HEK293T (cell line): ENCODE data around the gene GOLGA8N.
"Not testable (repeated sequence)": the region's sequence is repeated elsewhere in the genome, so short reads cannot be mapped to it uniquely, and the experiment has no call there.

Source experiments
- NFRKB ChIP-seq: fragments of 450-650 bp; IDR thresholded peaks from 2 replicates; pipeline ENCODE4 v1.6.1; 2016; ENCODE audit warnings: mild to moderate bottlenecking, moderate library complexity
- SP1 ChIP-seq: fragments of 450-650 bp; IDR thresholded peaks from 2 replicates; pipeline ENCODE4 v1.6.1; 2017
- SUZ12 ChIP-seq: fragments of 450-650 bp; IDR thresholded peaks from 2 replicates; pipeline ENCODE4 v1.6.1; 2016; ENCODE audit warnings: mild to moderate bottlenecking
- ZNF384 ChIP-seq: fragments of 450-650 bp; IDR thresholded peaks from 2 replicates; pipeline ENCODE4 v1.6.1; 2016

GRCh38 chr15:32593151-32593550 is at the start of gene GOLGA8N:
- not testable (repeated sequence) for TF ChIP-seq SP1, NFRKB, SUZ12, ZNF384
